Activated naive CD8-positive, alpha-beta T cell treated with anti-CD3 and anti-CD28 coated beads, Interleukin-2, amount 50 U/mL, for 16 hours (primary cell): ENCODE measurements around the gene MRPL37.

Source experiments
- DNase-seq: peaks from one replicate; pipeline ENCODE4 v3.0.0-alpha.2; 2020; ENCODE audit warnings: low read depth, low spot score

MRPL37 gene

DNA sequence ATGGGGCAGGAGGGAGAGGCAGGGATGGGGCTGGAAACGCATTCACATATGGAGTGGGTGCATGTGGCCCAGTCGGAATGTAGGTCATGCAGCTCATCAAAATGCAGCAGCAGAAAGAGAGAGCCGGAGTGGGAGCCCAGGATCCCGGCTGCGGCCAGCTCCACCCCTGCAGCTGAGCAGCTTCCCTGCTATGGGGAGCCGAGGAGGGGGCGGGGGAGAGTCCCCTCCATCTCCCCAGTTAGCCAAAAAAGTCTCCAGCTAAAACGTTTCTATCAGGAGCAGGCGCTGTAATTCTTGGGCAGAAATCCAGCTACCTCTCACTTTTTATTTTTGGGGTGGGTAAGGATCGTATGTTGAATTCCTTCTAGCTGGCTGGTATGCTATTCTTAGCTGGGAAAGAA lies 39.7 kb downstream of the MRPL37 start:
- no peak for DNase-seq

DNA sequence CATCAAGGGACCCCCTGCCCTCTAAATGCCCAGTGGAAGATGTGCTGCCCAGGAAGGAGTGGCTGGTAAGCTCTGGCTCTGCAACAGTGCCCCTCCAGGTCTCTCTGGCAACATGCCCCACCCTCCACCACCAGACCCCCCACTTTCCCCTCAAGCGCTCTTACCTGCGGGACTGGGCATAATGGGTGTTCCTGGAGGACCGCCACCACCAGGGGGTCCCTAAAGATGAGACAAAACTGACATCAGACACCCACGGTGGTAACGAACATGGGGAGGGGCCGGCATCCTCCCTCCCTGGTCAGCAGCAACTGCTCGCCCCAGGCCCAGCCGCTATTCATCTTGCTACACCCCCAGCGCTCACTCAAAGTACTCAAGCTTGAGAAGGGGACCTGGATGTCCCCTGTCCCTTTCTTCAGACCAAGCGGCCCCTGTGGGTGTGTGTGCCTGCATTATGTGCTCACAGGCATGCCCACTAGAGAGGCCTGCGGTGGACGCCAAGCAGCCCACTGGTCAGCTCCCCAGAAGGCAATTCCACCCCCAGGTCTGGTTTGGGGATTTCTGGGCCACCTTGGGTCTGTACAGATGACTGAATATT lies 40.9 kb downstream of the MRPL37 start:
- DNase-seq = no peak

DNA sequence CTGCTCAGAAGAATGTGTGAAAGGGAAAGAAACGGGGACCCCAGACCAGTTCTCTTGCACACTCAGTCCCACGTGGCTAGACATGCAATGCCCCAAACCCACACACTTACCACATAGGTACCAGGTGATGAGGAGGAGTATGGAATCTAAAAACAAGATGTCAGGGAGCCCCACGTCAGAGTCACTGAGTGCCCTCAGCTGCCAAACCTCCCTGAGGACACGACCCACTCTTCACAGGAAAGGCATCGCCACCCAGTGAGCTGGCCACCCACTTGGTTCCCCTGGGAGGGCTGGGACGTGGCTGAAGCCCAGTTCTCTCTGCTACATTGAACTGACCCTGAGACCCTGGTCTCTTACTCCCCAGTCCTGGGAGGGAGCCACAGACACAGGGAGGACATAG lies 41.4 kb downstream of the MRPL37 start:
- DNase-seq = no peak

DNA sequence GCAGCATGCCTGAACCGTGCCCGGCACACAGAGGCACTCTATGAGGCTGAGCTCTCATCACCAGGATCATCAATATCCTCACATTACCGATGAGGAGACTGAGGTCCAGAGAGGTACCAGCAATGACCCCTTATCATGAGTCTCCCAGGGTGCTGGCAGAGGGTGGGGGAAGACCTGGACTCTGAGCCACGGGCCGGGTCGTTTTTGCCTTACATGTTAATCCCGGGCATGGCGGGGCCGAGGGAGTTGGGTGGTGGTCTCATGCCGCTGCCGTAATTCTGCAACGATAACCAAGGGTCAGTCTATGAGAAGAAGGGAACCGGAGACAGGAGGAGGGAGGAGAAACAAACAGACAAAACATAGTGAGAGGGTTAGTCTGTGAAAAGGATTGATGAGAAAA lies 43.1 kb downstream of the MRPL37 start:
- no peak for DNase-seq

DNA sequence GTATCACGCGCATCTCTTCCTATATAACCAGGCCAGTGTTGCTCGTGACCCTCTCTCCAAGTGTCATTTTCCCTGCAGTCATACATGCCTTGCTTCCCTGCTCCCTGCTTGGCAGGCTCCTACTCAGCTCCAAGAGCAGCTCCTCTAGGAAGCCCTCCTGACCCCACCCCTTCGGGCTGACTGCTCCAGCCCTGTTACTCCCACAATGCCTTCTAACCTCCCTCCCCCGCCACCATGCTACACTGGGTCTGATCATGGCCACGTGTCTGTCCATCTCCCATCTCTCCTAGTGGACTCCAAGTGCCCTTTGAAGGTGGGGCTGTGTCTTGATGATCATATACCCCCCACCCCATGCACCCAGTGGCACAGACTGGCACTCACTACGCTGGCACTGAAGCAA lies 44.7 kb downstream of the MRPL37 start:
- DNase-seq = no peak

DNA sequence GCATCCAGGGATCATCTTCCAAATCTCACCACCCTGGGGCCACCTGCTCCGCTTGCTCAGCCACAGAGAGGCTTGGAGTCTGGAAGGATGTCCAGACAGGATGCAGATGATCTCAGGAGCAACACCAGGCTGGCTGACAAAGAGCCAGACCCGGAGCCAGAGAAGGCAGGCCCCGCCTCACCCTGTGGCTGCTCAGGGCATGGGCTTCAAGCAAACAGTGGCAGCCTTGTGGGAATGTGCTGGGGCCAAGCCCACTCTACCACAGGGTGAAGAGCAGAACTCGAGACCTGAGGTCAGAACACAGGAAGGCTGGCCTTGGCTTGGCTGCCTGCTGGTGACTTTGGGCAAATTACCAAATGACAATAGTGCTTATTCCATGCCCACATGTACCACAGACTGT lies 45.5 kb downstream of the MRPL37 start:
- DNase-seq = no peak

DNA sequence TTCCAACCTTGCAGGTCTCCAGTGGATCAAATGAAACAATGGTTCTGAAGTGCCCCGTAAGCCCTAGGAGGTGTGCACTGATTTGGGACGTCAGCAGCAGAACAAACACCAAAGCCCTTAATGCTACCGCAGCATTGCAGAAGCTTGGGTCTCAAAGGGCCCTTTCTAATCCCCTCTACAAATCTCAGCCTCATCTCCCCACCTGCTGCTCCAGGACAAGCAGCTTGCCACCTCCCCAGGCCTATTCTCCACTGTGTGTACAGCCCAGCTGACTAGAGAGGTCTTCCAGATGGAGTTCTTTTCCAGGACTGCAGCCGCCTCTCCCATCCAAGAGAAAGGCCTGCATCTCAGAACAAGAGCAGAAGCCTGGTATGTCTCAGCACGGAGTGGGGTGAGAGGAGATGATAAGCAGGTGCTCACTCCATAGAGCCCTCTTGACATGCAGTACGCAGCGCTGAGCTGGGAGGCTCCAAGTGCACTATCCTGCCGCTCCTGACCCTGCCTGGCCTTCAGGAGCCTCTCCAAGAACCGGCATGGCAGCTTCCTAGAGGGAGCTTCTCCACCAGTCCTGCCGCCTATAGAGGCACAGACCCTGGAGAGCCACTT lies 46.3 kb downstream of the MRPL37 start:
- DNase-seq = no peak

DNA sequence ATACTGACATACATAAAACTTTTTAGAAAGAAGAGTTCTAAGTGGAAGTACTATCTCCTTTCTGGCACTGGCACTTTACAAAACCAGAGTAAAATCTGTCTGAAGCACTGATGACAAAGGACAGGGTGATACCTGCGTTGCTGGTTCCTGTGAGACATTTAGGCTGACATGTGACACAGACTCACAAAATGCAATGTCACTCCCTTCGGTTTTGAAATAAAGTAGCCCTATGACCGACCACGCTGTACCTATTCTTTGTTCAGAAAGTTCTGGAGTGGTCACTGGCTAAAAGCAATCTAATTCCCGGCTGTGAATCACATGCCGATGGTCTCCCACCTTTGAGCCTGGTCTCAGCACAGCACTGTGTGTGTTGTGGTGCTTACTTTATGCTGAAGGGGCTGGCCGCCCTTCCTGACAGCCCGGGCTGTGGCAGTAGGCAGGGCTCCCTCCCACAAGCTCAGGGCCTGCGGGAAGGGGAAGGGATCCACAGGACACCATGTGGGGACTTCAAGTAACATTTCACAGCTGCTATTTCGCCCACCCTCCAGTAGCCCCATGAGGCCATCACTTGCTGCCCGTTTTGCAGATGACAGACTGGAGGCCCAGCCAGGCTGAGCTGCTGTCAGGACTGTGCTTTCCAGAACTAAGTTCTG lies 48.0 kb downstream of the MRPL37 start:
- no peak for DNase-seq

DNA sequence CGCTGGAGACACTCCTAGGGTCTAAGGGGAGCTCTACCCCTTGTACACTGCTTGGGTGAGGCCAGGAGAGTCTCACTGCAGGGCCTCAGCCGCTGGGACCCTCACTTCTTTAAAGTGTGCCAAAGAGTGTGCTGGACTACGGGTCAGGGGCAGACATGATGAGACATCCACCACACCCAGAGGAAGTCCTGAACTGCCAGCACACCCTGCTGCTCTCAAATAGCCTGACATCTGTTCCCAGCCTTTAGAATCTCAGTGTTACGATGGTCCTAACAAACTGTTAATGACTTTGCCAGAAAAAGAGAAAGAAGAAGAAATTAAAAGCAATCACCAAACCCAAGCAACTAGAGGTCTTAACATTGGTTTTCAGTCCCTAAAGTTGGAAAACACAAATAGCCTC lies 49.0 kb downstream of the MRPL37 start:
- no peak for DNase-seq

DNA sequence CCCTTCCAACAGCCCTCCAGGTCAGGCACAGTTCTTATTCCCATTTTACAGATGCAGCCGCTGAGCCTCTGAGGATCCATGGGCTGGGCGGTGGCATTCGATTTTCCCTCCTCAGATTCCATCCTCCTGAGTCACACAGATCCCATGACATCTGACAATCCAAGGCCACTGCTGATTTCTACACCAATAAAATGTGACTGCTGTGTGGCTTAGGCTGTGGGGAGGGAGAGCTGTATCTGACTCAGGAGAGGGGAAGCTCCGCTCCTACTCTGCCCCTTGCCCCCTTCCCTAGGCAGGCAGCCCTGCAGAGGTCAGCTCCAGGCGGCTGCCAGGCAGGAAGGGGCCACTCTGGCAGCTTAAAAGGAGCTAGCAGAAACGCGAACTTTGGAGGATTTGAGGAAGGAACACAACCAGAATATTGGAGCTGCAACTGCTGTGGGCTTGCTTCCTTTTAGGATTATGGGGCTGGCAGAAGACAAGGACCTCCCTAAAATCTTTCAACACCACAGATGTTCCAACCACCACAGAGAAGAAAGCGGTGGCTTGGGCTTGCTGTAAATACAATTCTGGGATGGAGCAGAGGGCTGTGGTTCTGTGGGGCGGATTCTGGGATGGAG lies 50.0 kb downstream of the MRPL37 start:
- DNase-seq = no peak

DNA sequence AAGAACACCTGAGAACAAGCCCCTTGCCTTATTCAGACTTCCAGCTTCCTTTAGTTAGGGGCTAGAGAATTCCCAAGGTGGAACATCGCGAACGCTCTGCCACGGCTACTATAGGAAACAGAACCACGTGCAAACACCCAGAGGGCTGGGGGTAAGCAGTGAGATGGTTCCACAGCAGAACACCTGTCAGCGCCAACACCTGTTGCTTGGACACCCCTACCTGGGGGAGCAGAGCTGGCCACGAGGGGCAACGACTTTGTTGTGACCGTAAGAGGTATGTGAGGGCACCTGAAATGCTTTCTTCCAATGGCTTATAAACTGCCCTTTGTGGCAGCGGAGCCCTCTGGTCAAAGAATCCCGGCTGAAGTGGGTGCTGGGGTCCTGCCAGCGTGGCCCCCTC lies 50.7 kb downstream of the MRPL37 start:
- no peak for DNase-seq

DNA sequence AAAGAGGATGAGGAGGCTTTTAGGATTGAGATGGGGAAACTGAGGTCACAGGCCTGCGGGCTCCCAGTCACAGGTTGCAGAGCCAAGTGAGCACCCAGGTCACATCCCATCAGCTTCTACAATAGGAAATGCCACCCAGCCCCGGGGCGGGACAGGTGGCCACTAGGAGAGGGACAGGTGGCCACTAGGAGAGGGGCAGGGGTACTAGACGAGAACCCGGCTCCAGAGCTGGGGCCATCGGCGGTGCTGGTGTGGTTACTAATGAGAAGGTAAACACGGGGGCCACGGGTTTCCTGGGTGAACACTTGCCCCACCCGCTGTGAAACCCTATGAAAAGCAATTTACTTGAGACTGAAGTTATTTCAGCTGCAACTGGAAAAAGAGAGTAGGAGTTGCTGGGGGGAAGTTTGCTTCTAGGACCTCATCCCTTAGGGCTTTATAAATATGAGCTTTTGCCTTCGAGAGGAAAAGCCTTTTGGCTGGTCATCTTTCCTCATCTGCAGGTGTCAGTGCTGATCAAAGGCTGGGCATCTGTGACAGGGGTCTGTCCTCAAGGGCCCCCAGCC lies 52.5 kb downstream of the MRPL37 start:
- no peak for DNase-seq

DNA sequence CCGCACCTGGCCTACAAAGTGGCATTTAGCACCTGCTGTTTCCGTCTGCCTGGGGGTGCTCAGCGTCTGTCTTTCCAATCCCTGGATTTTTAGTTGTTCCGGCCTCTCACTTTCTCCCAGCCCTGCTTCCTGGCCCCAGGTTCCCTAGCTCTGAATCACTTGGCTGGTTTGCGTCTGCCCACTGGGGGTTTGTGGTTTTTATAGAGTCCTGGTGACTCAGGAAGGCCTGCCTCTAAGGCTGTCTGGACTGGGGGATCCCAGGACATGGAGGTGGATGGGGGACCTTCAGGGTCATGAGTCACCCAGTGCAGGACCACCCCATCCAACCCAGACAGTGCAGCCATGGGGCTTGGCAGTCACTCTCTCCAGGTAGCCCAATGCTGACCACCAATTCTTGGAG lies 53.5 kb downstream of the MRPL37 start:
- DNase-seq = no peak

DNA sequence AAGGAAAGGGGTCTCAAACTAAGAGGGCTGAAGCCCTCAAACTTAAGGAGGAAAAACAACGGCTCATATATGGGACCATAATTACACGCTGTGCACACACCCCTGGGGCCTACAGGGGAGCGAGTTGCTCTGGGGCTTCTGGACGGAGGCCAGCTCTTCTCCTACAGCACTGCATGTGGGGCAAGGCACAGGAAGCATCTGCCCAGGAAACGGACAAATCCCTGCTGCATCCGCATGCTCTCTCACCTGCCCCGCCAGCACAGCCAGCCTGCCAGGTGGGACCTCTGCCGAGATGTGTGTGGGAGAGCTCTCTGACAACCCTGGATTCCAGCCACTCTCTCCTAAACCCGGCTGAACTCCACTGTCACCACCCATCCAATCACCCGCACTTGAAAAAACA lies 54.1 kb downstream of the MRPL37 start:
- no peak for DNase-seq

DNA sequence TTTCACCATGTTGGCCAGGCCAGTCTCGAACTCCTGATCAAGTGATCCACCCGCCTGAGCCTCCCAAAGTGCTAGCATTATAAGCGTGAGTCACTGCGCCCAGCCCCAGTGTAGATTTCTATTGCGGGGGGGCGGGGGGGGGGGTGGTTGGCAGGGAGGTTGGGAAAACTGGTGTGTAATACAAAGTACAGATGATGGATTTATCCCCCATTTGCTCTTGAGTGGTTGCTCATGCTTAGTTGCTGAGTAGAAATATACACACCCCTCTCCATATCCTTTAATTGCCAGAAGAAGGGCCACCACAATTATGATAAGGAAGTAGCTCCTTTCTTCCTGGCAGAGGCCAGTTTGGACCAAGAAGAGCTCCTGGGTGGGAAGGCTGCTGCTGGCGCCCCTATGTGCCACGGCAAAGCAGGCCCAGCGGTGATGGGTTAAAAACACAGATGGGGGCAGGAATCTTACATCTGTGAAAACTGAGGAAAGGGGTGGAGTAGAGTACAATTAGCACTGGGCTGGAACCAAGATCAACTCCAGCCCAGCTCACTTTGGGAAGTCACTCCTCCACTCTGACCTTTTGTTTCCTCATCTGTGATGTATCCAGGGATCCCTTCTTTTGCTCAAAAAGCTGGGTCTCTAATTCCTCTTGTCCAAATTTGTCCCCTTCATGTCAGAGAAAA lies 55.2 kb downstream of the MRPL37 start:
- DNase-seq = no peak

DNA sequence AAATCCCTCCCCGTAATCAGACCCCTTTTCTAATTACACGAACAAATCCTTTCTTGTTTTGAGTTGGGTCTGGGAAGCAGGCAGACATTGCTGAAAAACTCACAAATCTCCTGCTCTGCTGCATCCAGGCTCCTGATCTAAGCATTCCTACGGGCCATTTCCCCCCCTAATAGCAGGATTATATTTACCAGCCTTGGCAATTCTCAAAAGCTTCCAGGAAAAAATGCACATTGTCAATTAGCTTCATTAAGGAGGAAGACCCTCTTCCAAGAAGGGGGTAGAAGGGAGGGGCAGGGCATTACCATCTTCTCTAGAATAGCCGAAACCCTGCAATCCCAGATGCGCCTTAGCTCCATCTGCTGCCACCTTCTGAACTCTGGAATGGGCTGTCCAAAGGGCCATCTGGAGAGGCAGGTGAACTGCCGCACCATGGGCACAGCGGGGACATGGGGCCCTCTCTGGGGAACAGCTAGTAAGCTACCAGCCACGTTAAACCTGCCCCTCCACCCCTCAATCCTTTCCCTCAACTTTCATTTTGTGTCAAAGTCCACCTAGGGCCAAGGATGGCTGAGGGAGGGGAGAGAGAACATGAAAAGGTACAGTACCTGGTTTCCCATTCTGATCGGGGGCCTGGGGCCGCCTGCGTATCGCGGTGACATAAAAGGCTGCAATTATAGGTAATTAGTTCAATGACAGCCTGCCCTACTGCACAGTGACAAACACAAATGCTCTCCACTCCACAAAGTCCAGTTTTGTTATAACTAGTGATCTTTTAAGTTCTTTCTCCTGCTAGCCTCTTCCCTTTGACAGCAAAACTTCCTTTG lies 56.8 kb downstream of the MRPL37 start:
- no peak for DNase-seq

DNA sequence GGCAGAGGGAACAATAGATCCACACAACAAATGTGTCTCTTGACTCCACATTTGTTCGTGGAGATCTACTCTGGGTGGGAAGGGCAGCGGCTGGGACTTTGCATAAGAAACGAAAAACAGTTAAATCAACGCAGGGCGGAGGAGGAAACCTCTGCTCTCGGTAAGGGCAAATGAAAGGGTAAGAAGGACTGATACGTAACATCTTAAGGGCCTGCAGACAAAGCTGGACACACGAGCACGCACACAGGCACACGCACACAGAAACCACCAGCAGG lies 57.3 kb downstream of the MRPL37 start:
- no peak for DNase-seq

DNA sequence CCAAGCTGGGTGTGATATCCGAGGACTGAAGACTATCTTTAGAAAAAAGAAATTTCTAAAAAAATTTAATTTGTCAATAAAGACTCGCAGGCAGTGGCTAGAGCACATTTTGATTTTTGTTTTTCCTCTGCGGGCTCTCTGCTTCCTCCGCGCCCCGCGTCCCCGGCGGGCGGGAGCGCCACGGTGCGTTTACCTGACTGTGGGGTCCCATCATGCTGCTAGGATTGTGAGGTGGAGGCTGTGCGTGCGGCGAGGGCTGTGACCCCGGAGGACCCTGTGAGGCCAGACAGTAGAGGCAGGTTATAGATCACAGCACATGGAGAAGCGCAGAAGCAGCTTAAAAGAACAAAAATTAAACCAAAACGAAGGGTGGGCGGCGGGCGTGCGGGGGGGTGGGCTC lies 57.9 kb downstream of the MRPL37 start:
- DNase-seq = no peak

DNA sequence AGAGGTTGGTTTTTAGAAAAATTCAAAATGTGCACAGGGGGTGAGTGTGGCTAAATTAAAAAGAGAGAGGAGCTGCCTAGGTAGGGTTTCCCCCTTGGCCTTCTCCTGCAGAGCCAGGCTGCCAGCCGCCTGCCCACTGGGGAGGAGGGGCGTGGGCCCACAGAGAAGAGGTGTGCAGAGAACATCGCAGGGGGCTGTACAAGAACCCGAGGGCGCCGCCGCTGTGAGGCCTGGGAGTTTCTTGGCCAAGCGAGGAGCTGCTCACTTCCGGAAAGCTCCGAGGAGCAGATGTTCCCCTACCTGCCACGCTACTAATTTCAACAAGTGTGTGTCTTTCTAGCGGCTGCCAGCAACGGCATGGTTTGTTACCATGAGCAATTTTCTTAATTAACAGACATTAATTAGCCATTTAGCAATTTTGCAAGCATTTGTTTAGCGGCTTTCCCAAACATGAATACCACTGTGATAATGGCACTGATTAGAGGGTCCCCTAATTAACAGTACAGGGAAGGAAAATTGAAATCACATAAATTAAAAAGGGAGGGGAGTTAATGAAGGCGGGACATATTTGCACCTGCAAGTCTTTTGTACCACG lies 59.7 kb downstream of the MRPL37 start:
- no peak for DNase-seq

DNA sequence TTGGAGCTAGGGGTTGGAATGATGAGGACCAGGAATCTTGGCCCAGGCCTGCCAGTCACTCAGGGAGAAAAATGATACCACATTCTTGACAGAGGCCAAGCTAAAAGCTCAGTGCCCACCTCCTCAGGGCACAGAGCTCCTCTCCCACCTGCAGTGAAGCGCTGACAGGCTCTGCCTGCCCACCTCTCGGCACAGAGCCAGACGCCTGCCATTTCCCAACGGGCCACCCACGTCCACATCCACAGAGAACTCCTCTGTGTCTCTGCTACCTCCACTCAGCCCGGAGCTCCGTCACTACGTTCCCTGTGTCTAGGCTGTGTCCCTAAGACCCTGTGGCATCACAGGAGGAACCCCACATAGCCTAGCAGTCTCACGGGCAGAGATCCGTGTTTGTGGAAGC lies 60.8 kb downstream of the MRPL37 start:
- no peak for DNase-seq

DNA sequence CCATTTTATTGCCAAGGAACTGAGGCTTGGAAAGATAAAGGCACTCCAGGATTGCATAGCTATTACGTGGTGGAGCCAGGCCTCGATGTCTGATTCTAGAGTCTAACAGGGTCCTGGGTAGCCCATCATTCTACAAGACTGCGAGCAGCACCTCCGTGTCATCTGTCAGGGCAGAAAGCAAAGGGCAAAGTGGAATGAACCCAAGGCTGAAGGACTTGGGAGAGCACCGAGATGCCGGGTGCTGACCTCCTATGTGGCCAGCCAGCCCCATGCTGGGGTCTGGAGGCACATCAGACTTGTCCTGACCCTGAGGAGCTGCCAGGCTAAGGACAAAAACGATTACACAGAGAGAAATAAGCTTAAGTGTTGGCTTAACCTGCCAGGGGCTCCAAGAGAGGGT lies 62.3 kb downstream of the MRPL37 start:
- DNase-seq = no peak
